Adrenal gland (tissue), 5 donors: ENCODE results near the gene ENAH.

Experiments
- CTCF ChIP-seq, 6 experiments: fragments of 450-650 bp in 4 of 6; fragments of 200-600 bp in 2 of 6; sonication (generic) in 1 of 6; IDR thresholded peaks; 1 replicate in 5 of 6; 2 replicates in 1 of 6; pipeline versions ENCODE4 v1.5.1 to v1.8.0; 2016 to 2021; ENCODE audit warnings: antibody characterized with exemption in 6 of 6, mild to moderate bottlenecking in 2 of 6, moderate library complexity in 1 of 6
- POLR2A ChIP-seq, 2 donors: fragments of 450-650 bp; IDR thresholded peaks; one replicate each; pipeline ENCODE4 v1.6.1; 2017; ENCODE audit warnings: antibody characterized with exemption in 2 of 2, mild to moderate bottlenecking in 2 of 2, moderate library complexity in 1 of 2
- donor health status: DM: no; HTN: no; CAD: no.

GRCh38 chr1:225644666-225645065 is 8.3 kb downstream of the ENAH start:
- no peak for TF ChIP-seq CTCF (IDR thresholded peaks at IDR 0.05)
- TF ChIP-seq POLR2A (IDR thresholded peaks at IDR 0.05) = no peak
